ENCODE results near the gene MOK. TPM values are rescaled to one million over a fixed set of nuclear protein-coding genes. Genes with fewer than 3 reads are reported as not detected.

Gene MOK
- polyA plus RNA-seq, 1 donor from 2014 or later: 63.6 TPM

DNA sequence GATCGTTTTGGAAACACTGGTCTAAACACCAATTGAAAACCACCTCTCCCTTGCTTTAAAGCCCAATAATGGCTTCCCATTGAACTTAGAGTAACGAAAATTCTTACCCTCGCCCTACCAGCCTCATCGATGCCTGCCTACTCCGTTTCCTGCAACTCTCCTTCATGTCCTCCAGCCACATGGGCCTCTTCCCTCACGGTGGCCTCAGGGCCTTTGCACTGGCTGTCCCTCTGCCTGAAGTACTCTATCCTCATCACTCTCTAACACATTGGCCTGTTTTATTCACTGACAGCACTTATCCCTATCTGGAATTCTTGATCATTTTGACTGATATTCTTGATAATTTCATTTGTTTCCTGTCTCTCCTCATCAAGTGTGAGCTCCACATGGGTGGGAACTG is 46.8 kb downstream of the MOK start:
- Histone ChIP-seq H3K27me3 (ENCODE audit: insufficient read depth, low read depth, low read length) (no peaks in the 10 kb centered on the region), H2AFZ (ENCODE audit: low read depth, low read length) (no peak overlapping the region), H3K9me3 (ENCODE audit: low read length) (no peaks in the 10 kb centered on the region), H3K9me2 (ENCODE audit: insufficient read depth, low read length) (no peaks in the 10 kb centered on the region), H3K4me3 (ENCODE audit: low read length) (no peak overlapping the region), H3F3A (ENCODE audit: insufficient read depth, low read length, poor library complexity, severe bottlenecking) (no peaks in the 10 kb centered on the region), H3K36me3 (ENCODE audit: insufficient read depth, low read length) (no peaks in the 10 kb centered on the region), H3K9ac (ENCODE audit: low read length) (no peak overlapping the region), H3K79me2 (replicated peaks; ENCODE audit: insufficient read depth, low read length) (no peaks in the 10 kb centered on the region), H4K20me1 (ENCODE audit: insufficient read depth) (no peaks in the 10 kb centered on the region), H3K4me2 (ENCODE audit: low read length) (no peak overlapping the region), H3K27ac (ENCODE audit: low read length) (no peak overlapping the region)
- TF ChIP-seq POLR2AphosphoS5 (IDR thresholded peaks at IDR 0.05) (no peak), EZH2 (IDR thresholded peaks at IDR 0.05; ENCODE audit: borderline replicate concordance, insufficient read depth, low read length, poor library complexity, severe bottlenecking) (no peak), TAF1 (IDR thresholded peaks at IDR 0.05; ENCODE audit: low read depth) (no peak), MXI1 (conservative IDR thresholded peaks at IDR 0.05; ENCODE audit: poor library complexity, severe bottlenecking) (no peak), RAD21 (conservative IDR thresholded peaks at IDR 0.05) (no peak), EP300 (conservative IDR thresholded peaks at IDR 0.05; ENCODE audit: poor library complexity, severe bottlenecking) (no peak), SMC3 (conservative IDR thresholded peaks at IDR 0.05; ENCODE audit: poor library complexity) (no peak)
- TF ChIP-seq, protein P1, sequence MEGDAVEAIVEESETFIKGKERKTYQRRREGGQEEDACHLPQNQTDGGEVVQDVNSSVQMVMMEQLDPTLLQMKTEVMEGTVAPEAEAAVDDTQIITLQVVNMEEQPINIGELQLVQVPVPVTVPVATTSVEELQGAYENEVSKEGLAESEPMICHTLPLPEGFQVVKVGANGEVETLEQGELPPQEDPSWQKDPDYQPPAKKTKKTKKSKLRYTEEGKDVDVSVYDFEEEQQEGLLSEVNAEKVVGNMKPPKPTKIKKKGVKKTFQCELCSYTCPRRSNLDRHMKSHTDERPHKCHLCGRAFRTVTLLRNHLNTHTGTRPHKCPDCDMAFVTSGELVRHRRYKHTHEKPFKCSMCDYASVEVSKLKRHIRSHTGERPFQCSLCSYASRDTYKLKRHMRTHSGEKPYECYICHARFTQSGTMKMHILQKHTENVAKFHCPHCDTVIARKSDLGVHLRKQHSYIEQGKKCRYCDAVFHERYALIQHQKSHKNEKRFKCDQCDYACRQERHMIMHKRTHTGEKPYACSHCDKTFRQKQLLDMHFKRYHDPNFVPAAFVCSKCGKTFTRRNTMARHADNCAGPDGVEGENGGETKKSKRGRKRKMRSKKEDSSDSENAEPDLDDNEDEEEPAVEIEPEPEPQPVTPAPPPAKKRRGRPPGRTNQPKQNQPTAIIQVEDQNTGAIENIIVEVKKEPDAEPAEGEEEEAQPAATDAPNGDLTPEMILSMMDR (IDR thresholded peaks at IDR 0.05; ENCODE audit: poor library complexity, severe bottlenecking): no peak
- TF ChIP-seq, protein P2, sequence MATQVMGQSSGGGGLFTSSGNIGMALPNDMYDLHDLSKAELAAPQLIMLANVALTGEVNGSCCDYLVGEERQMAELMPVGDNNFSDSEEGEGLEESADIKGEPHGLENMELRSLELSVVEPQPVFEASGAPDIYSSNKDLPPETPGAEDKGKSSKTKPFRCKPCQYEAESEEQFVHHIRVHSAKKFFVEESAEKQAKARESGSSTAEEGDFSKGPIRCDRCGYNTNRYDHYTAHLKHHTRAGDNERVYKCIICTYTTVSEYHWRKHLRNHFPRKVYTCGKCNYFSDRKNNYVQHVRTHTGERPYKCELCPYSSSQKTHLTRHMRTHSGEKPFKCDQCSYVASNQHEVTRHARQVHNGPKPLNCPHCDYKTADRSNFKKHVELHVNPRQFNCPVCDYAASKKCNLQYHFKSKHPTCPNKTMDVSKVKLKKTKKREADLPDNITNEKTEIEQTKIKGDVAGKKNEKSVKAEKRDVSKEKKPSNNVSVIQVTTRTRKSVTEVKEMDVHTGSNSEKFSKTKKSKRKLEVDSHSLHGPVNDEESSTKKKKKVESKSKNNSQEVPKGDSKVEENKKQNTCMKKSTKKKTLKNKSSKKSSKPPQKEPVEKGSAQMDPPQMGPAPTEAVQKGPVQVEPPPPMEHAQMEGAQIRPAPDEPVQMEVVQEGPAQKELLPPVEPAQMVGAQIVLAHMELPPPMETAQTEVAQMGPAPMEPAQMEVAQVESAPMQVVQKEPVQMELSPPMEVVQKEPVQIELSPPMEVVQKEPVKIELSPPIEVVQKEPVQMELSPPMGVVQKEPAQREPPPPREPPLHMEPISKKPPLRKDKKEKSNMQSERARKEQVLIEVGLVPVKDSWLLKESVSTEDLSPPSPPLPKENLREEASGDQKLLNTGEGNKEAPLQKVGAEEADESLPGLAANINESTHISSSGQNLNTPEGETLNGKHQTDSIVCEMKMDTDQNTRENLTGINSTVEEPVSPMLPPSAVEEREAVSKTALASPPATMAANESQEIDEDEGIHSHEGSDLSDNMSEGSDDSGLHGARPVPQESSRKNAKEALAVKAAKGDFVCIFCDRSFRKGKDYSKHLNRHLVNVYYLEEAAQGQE (IDR thresholded peaks at IDR 0.05; ENCODE audit: borderline replicate concordance): no peak

DNA sequence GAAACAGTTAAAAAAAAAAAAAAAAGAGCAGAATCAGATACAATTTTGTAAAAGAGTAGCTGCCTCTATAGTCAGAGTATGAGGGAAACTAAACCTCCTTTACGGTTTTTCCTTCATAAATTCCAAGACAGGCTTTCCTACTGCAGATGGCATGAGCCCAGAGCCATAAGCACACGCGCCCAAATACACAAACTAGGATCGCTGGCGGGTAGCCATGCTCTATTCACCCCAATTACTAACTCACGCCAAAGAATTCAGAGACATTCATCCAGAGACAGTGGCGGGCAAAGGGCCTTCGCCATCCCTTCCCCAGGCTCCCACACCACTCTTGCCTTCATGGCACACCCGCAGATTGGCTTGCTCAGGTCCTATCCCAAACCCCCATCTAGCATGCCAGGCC is 48.2 kb downstream of the MOK start:
- no peak for TF ChIP-seq EZH2 (IDR thresholded peaks at IDR 0.05; ENCODE audit: borderline replicate concordance, insufficient read depth, low read length, poor library complexity, severe bottlenecking)
- no peak for TF ChIP-seq POLR2AphosphoS5 (IDR thresholded peaks at IDR 0.05)
- TF ChIP-seq, protein P1 (IDR thresholded peaks at IDR 0.05; ENCODE audit: poor library complexity, severe bottlenecking): no peak
- no peak for TF ChIP-seq TAF1 (IDR thresholded peaks at IDR 0.05; ENCODE audit: low read depth)
- no peak for TF ChIP-seq RAD21 (conservative IDR thresholded peaks at IDR 0.05)
- no peak for TF ChIP-seq SMC3 (conservative IDR thresholded peaks at IDR 0.05; ENCODE audit: poor library complexity)
- TF ChIP-seq EP300 (conservative IDR thresholded peaks at IDR 0.05; ENCODE audit: poor library complexity, severe bottlenecking): no peak
- TF ChIP-seq MXI1 (conservative IDR thresholded peaks at IDR 0.05; ENCODE audit: poor library complexity, severe bottlenecking): no peak
- TF ChIP-seq, protein P2 (IDR thresholded peaks at IDR 0.05; ENCODE audit: borderline replicate concordance): no peak
- H3F3A ChIP-seq (ENCODE audit: insufficient read depth, low read length, poor library complexity, severe bottlenecking): no peaks in the 10 kb centered on the region
- no peak overlapping the region for H3K4me3 ChIP-seq (ENCODE audit: low read length)
- H3K9me2 ChIP-seq (ENCODE audit: insufficient read depth, low read length): no peaks in the 10 kb centered on the region
- no peak overlapping the region for H3K9ac ChIP-seq (ENCODE audit: low read length)
- no peak overlapping the region for H3K4me2 ChIP-seq (ENCODE audit: low read length)
- no peaks in the 10 kb centered on the region for H3K27me3 ChIP-seq (ENCODE audit: insufficient read depth, low read depth, low read length)
- H3K79me2 ChIP-seq (replicated peaks; ENCODE audit: insufficient read depth, low read length): no peaks in the 10 kb centered on the region
- H4K20me1 ChIP-seq (ENCODE audit: insufficient read depth): no peaks in the 10 kb centered on the region
- no peak overlapping the region for H2AFZ ChIP-seq (ENCODE audit: low read depth, low read length)
- H3K36me3 ChIP-seq (ENCODE audit: insufficient read depth, low read length): no peaks in the 10 kb centered on the region
- no peaks in the 10 kb centered on the region for H3K9me3 ChIP-seq (ENCODE audit: low read length)
- H3K27ac ChIP-seq (ENCODE audit: low read length): no peak overlapping the region

All from neural cell (in vitro differentiated cells).